ENCODE measurements around the gene NKX3-2.

The NKX3-2 gene

DNA sequence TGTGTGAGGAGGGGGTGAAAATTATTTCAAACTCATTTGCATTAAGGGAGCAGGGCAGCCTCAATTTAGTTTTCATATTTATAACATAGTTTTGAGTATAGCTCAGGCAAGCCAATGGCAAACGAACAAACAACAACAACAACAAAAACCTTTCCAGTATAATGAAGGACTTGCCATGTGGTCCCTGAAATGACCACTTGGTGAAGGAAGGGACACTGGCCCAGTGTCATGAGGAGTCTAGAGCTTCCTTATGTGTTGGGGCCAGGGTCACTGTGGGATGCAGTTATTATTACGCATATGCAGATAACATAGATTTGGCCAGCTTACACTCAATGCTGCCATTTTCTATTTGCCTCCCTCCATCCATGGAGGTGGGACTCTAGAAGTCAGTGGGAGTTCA is 23.3 kb downstream of the NKX3-2 start:
- TF ChIP-seq TAF1 (IDR thresholded peaks at IDR 0.05; ENCODE audit: borderline replicate concordance, insufficient read depth, low read length) (no peak), FOXP2 (optimal IDR thresholded peaks at IDR 0.05; ENCODE audit: borderline replicate concordance, extremely low read depth, extremely low read length, insufficient read depth) (no peak), POLR2AphosphoS5 (IDR thresholded peaks at IDR 0.05; ENCODE audit: low read depth, low read length) (no peak), SIN3A (IDR thresholded peaks at IDR 0.05; ENCODE audit: borderline replicate concordance, insufficient read depth, low read length) (no peak)
- TF ChIP-seq, protein P1, sequence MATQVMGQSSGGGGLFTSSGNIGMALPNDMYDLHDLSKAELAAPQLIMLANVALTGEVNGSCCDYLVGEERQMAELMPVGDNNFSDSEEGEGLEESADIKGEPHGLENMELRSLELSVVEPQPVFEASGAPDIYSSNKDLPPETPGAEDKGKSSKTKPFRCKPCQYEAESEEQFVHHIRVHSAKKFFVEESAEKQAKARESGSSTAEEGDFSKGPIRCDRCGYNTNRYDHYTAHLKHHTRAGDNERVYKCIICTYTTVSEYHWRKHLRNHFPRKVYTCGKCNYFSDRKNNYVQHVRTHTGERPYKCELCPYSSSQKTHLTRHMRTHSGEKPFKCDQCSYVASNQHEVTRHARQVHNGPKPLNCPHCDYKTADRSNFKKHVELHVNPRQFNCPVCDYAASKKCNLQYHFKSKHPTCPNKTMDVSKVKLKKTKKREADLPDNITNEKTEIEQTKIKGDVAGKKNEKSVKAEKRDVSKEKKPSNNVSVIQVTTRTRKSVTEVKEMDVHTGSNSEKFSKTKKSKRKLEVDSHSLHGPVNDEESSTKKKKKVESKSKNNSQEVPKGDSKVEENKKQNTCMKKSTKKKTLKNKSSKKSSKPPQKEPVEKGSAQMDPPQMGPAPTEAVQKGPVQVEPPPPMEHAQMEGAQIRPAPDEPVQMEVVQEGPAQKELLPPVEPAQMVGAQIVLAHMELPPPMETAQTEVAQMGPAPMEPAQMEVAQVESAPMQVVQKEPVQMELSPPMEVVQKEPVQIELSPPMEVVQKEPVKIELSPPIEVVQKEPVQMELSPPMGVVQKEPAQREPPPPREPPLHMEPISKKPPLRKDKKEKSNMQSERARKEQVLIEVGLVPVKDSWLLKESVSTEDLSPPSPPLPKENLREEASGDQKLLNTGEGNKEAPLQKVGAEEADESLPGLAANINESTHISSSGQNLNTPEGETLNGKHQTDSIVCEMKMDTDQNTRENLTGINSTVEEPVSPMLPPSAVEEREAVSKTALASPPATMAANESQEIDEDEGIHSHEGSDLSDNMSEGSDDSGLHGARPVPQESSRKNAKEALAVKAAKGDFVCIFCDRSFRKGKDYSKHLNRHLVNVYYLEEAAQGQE (IDR thresholded peaks at IDR 0.05; ENCODE audit: insufficient read depth in 1 of 2, low read depth in 2 of 2, low read length in 2 of 2) = no peak

DNA sequence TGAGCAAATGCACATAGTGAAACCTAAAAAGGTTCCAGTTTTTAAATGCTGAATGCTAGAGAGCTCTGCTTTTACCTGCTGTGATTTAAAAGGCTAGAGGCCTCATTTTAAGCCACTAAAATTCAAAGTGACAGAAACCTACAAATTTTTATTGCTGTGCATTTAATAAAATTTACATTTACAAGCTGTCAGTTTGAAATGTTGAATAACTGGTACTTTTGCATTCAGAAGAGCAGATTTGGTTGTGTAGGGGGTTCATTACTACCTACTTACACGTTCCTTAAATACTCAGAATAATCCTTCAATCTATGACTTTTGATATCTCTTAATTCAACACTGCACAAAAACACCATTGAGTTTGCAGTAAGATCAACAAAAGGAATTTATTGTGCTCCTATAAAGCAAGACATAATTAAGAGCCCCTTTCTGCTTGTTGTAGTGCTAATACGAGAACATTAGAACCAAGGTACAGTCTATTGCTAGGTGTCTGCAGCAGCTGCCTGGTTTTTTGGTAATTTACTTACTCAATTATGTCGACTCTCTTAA is 27.9 kb downstream of the NKX3-2 start:
- TF ChIP-seq TAF1 (IDR thresholded peaks at IDR 0.05; ENCODE audit: borderline replicate concordance, insufficient read depth, low read length) (no peak), SIN3A (IDR thresholded peaks at IDR 0.05; ENCODE audit: borderline replicate concordance, insufficient read depth, low read length) (no peak), POLR2AphosphoS5 (IDR thresholded peaks at IDR 0.05; ENCODE audit: low read depth, low read length) (no peak), FOXP2 (optimal IDR thresholded peaks at IDR 0.05; ENCODE audit: borderline replicate concordance, extremely low read depth, extremely low read length, insufficient read depth) (no peak)
- TF ChIP-seq, protein P1 (IDR thresholded peaks at IDR 0.05; ENCODE audit: insufficient read depth in 1 of 2, low read depth in 2 of 2, low read length in 2 of 2) = no peak

DNA sequence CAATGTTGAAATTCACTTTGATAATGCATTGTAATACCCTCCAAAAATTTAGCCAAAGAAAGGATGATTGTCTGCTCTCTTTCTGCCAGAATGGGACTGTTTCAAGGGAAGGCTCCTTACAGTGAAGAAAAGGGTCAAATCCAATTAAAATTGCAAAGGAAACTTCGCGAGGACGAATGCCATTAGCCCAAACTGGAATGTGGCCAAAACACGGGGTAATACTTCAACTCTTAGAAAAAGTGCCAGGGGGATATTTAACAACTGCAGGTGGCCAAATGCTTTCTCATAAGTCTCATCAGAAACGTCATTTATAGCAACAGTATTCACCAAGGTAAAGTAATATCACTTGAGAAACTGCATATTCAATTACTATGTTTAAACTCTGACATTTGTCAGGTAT is 29.0 kb downstream of the NKX3-2 start:
- no peak for TF ChIP-seq FOXP2 (optimal IDR thresholded peaks at IDR 0.05; ENCODE audit: borderline replicate concordance, extremely low read depth, extremely low read length, insufficient read depth)
- no peak for TF ChIP-seq SIN3A (IDR thresholded peaks at IDR 0.05; ENCODE audit: borderline replicate concordance, insufficient read depth, low read length)
- TF ChIP-seq, protein P1 (IDR thresholded peaks at IDR 0.05; ENCODE audit: insufficient read depth in 1 of 2, low read depth in 2 of 2, low read length in 2 of 2) = no peak
- no peak for TF ChIP-seq POLR2AphosphoS5 (IDR thresholded peaks at IDR 0.05; ENCODE audit: low read depth, low read length)
- no peak for TF ChIP-seq TAF1 (IDR thresholded peaks at IDR 0.05; ENCODE audit: borderline replicate concordance, insufficient read depth, low read length)

DNA sequence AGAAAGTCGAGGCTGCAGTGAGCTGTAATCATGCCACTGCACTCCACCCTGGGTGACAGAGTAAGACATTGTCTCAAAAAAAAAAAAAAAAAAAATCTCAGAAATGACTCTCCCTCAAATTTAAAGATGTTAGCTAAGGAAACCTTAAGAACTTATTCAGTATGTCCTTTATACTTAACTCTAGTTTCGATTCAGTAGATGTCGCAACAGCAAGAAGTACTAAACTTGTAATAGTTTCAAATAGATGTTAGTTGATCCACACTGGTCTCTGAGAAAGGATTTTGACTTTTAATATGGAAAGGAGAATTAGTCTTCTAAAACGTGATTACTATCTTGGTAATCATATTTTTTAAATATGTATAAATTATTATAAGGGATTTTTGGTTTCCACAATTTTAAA is 29.6 kb downstream of the NKX3-2 start:
- TF ChIP-seq, protein P1 (IDR thresholded peaks at IDR 0.05; ENCODE audit: insufficient read depth in 1 of 2, low read depth in 2 of 2, low read length in 2 of 2) = no peak
- no peak for TF ChIP-seq SIN3A (IDR thresholded peaks at IDR 0.05; ENCODE audit: borderline replicate concordance, insufficient read depth, low read length)
- no peak for TF ChIP-seq FOXP2 (optimal IDR thresholded peaks at IDR 0.05; ENCODE audit: borderline replicate concordance, extremely low read depth, extremely low read length, insufficient read depth)
- TF ChIP-seq TAF1 (IDR thresholded peaks at IDR 0.05; ENCODE audit: borderline replicate concordance, insufficient read depth, low read length) = no peak
- TF ChIP-seq POLR2AphosphoS5 (IDR thresholded peaks at IDR 0.05; ENCODE audit: low read depth, low read length) = no peak

DNA sequence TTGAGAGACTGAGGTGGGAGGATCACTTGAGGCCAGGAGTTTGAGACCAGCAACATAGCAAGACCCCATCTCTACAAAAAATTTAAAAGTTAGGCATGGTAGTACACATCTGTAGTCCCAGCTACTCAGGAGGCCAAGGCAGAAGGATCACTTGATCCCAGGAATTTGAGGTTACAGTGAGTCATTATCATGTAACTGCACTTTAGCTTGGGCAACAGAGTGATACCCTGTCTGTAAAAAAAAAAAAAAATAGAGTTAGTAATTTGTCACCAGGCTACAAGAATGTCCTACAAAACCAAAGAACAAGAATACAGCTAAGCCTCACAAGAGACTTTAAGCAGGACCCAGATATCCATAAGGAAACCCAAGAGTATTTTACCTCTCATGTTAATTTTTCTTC is 33.2 kb downstream of the NKX3-2 start:
- TF ChIP-seq POLR2AphosphoS5 (IDR thresholded peaks at IDR 0.05; ENCODE audit: low read depth, low read length) = no peak
- TF ChIP-seq, protein P1 (IDR thresholded peaks at IDR 0.05; ENCODE audit: insufficient read depth in 1 of 2, low read depth in 2 of 2, low read length in 2 of 2) = no peak
- TF ChIP-seq SIN3A (IDR thresholded peaks at IDR 0.05; ENCODE audit: borderline replicate concordance, insufficient read depth, low read length) = no peak
- TF ChIP-seq TAF1 (IDR thresholded peaks at IDR 0.05; ENCODE audit: borderline replicate concordance, insufficient read depth, low read length) = no peak
- no peak for TF ChIP-seq FOXP2 (optimal IDR thresholded peaks at IDR 0.05; ENCODE audit: borderline replicate concordance, extremely low read depth, extremely low read length, insufficient read depth)
